ENCODE data around the gene SART1. TPM values are rescaled to one million over a fixed set of nuclear protein-coding genes. Genes with fewer than 3 reads are reported as not detected.

The SART1 gene
- total RNA-seq, 2 experiments from 2014 or later: 54.7 to 84.5 TPM

DNA sequence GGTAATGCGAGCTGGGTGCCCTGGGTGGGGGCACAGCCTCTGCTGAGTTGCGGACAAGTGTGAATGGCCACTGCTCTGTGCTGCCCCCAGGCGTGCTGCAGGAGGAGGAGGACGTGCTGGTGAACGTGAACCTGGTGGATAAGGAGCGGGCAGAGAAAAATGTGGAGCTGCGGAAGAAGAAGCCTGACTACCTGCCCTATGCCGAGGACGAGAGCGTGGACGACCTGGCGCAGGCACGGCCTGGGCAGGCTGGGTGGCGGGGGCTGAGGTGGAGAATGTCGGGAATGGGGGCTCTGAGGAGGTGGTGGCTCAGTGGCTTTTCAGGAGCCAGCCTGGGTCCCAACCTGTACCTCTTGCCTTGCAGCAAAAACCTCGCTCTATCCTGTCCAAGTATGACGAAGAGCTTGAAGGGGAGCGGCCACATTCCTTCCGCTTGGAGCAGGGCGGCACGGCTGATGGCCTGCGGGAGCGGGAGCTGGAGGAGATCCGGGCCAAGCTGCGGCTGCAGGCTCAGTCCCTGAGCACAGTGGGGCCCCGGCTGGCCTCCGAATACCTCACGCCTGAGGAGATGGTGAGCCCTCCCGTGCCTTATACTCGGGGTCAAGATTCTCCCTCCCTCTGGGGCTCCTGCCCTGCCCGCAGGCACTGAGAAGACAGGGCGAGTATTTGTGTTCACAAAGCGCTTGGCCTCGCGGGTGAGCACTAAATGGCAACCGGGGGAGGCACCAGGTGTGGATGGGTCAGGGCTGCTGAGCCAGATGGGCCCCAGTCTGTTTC is 4.6 kb downstream of the SART1 start:
- CTCF ChIA-PET: no interaction called here
- H3K27ac Mint-ChIP-seq: no peak overlapping the region
- intact Hi-C loops (cut with DNase I, micrococcal nuclease): no loop called here

GRCh38 chr11:65967329-65967934 is 5.9 kb downstream of the SART1 start:
- peaks cover 17% of the 10 kb centered on the region for H3K4me1 Mint-ChIP-seq
- H3K36me3 Mint-ChIP-seq (ENCODE audit: low read depth): peaks cover 51% of the 10 kb centered on the region
- no peak overlapping the region for H3K27ac Mint-ChIP-seq
- ATAC-seq: no peak
- H3K4me3 Mint-ChIP-seq: no peak overlapping the region
- H3K9me3 Mint-ChIP-seq (ENCODE audit: low read depth): no peaks in the 10 kb centered on the region
- DNase-seq: no peak
- CTCF ChIA-PET: no interaction called here
- H3K27me3 Mint-ChIP-seq: no peaks in the 10 kb centered on the region
- intact Hi-C loops (cut with DNase I, micrococcal nuclease): no loop called here
- POLR2A ChIA-PET: no interaction called here

More for the DNA sequence above, 4.6 kb downstream of the SART1 start:
- Mint-ChIP-seq H3K36me3 (ENCODE audit: low read depth) (peaks cover 52% of the 10 kb centered on the region), H3K27me3 (no peaks in the 10 kb centered on the region), H3K4me1 (peaks cover 20% of the 10 kb centered on the region), H3K9me3 (ENCODE audit: low read depth) (no peaks in the 10 kb centered on the region), H3K4me3 (no peak overlapping the region)
- ATAC-seq (no peak), DNase-seq (no peak)
- POLR2A ChIA-PET: no interaction called here

- ATAC-seq: no peak
- POLR2A ChIA-PET: no interaction called here
These were observed 7.3 kb downstream of the SART1 start for GRCh38 chr11:65968600-65969482.

GRCh38 chr11:65972116-65972515 is 10.6 kb downstream of the SART1 start:
- ChIA-PET POLR2A (no interaction called here), CTCF (interaction anchor here (0.6 to 1.2 kb wide), 6 partner anchors 47 to 250 kb away, joined by 3 to 4 read pairs (median 3); partner anchors contain the start of genes CATSPER1, CCDC85B and FIBP)

More at GRCh38 chr11:65968600-65969482, 7.3 kb downstream of the SART1 start:
- peaks cover 53% of the 10 kb centered on the region for H3K36me3 Mint-ChIP-seq (ENCODE audit: low read depth)
- peaks cover 3% of the 10 kb centered on the region for H3K4me1 Mint-ChIP-seq
- DNase-seq: no peak
- no peak overlapping the region for H3K4me3 Mint-ChIP-seq
- H3K9me3 Mint-ChIP-seq (ENCODE audit: low read depth): no peaks in the 10 kb centered on the region
- no peaks in the 10 kb centered on the region for H3K27me3 Mint-ChIP-seq
- H3K27ac Mint-ChIP-seq: no peak overlapping the region
- CTCF ChIA-PET: no interaction called here
- intact Hi-C loops (cut with DNase I, micrococcal nuclease): no loop called here

GRCh38 chr11:65973439-65974110 is 12.0 kb downstream of the SART1 start:
- Mint-ChIP-seq H3K36me3 (ENCODE audit: low read depth) (peaks cover 43% of the 10 kb centered on the region), H3K4me3 (no peak overlapping the region), H3K9me3 (ENCODE audit: low read depth) (no peaks in the 10 kb centered on the region), H3K27me3 (no peaks in the 10 kb centered on the region), H3K27ac (no peak overlapping the region), H3K4me1 (no peaks in the 10 kb centered on the region)
- CTCF ChIA-PET: no interaction called here
- DNase-seq: no peak
- intact Hi-C loops (cut with DNase I, micrococcal nuclease): no loop called here
- POLR2A ChIA-PET: no interaction called here
- ATAC-seq: no peak

More at GRCh38 chr11:65972116-65972515, 10.6 kb downstream of the SART1 start:
- no peak overlapping the region for H3K27ac Mint-ChIP-seq
- ATAC-seq (no peak), DNase-seq (no peak)
- peaks cover 45% of the 10 kb centered on the region for H3K36me3 Mint-ChIP-seq (ENCODE audit: low read depth)
- no peak overlapping the region for H3K4me3 Mint-ChIP-seq
- H3K9me3 Mint-ChIP-seq (ENCODE audit: low read depth): no peaks in the 10 kb centered on the region
- intact Hi-C loops (cut with DNase I, micrococcal nuclease): no loop called here
- H3K27me3 Mint-ChIP-seq: no peaks in the 10 kb centered on the region
- no peaks in the 10 kb centered on the region for H3K4me1 Mint-ChIP-seq

- ChIA-PET CTCF (interaction anchor here (0.7 to 1.2 kb wide), 2 partner anchors 91 to 644 kb away, joined by 3 to 4 read pairs; no protein-coding TSS in a partner anchor), POLR2A (interaction anchor here (0.7 kb wide), 1 partner anchor 99 kb away, joined by 3 read pairs; no protein-coding TSS in a partner anchor)
- no peak for DNase-seq
- H3K4me1 Mint-ChIP-seq: no peaks in the 10 kb centered on the region
- peaks cover 42% of the 10 kb centered on the region for H3K36me3 Mint-ChIP-seq (ENCODE audit: low read depth)
- no peak overlapping the region for H3K27ac Mint-ChIP-seq
- no peaks in the 10 kb centered on the region for H3K27me3 Mint-ChIP-seq
- ATAC-seq: no peak
- H3K4me3 Mint-ChIP-seq: no peak overlapping the region
- intact Hi-C loops (cut with DNase I, micrococcal nuclease): no loop called here
- no peaks in the 10 kb centered on the region for H3K9me3 Mint-ChIP-seq (ENCODE audit: low read depth)
These were observed 14.2 kb downstream of the SART1 start for GRCh38 chr11:65975771-65976170.

DNA sequence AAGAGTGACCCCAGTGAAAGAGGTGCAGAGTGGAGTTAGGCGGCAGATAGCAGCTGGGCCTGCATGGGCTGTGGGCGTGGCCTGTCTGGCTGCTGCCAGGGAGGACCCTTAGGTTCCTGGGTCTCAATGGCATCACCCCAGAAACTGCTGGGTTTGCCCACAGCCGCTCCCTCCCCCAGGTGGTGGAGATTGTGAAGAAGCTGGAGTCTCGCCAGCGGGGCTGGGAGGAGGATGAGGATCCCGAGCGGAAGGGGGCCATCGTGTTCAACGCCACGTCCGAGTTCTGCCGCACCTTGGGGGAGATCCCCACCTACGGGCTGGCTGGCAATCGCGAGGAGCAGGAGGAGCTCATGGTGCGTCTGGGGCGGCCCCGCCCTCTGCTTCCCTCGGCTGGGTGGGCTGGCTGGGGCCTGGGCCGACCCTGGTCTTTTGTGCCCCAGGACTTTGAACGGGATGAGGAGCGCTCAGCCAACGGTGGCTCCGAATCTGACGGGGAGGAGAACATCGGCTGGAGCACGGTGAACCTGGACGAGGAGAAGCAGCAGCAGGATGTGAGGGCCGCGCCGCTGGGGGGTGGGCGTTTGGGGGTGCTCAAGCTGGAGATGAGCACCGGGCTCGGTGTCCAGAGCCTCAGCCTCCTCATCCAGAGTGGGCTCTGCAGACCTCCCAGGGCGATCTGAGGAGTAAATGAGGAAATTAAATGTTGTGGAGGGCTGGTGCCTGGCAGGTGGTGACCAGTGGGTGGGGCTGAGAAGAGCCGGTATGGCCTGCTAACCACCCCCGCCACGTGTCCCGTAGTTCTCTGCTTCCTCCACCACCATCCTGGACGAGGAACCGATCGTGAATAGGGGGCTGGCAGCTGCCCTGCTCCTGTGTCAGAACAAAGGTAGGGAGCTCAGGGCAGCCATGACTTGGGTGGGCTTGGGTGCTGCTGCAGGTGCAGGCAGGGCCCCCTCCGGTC is 15.0 kb downstream of the SART1 start:
- no peaks in the 10 kb centered on the region for H3K27me3 Mint-ChIP-seq
- H3K4me1 Mint-ChIP-seq: no peaks in the 10 kb centered on the region
- DNase-seq: no peak
- intact Hi-C loops (cut with DNase I, micrococcal nuclease): no loop called here
- no peak overlapping the region for H3K27ac Mint-ChIP-seq
- peaks cover 42% of the 10 kb centered on the region for H3K36me3 Mint-ChIP-seq (ENCODE audit: low read depth)
- no peak for ATAC-seq
- no peaks in the 10 kb centered on the region for H3K9me3 Mint-ChIP-seq (ENCODE audit: low read depth)
- POLR2A ChIA-PET: no interaction called here
- no peak overlapping the region for H3K4me3 Mint-ChIP-seq
- CTCF ChIA-PET: interaction anchor here (0.5 to 1.2 kb wide), 5 partner anchors 13 to 645 kb away, joined by 3 to 4 read pairs (median 3); no protein-coding TSS in a partner anchor

DNA sequence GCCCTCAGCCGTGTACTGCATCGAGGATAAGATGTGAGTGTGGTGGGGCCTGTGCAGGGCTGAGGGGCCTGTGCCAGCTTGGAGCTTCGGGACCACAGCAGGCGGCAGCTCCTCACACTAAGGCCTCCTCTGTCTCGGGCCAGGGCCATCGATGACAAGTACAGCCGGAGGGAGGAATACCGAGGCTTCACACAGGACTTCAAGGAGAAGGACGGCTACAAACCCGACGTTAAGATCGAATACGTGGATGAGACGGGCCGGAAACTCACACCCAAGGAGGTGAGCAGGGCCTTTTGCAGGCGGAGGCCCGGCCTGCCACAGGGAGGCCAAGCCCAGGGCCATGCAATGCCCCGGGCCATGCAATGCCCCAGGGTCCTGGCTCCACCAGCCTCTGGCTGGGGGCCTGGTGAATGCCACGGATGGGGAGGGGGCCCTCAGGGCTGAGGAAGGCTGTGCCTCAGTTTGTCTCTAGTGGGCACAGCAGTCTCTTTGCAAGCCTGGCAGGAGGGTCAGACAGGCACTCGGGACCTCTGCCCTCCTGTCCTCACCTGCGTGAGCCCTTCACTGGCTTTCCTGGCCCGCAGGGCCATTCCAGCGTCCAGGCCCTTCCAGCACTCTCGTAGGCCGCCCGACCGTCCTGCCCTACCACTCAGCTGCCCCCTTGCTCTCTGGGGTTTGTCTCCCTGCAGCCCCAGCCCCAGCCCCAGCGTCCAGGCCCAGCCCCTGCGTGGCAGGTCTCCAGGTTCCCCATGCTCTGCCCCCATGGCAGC is 16.3 kb downstream of the SART1 start:
- CTCF ChIA-PET: interaction anchor here (0.6 to 0.8 kb wide), 2 partner anchors 14 to 118 kb away, joined by 3 to 4 read pairs; no protein-coding TSS in a partner anchor
- peaks cover 35% of the 10 kb centered on the region for H3K36me3 Mint-ChIP-seq (ENCODE audit: low read depth)
- no peak overlapping the region for H3K4me3 Mint-ChIP-seq
- H3K27ac Mint-ChIP-seq: no peak overlapping the region
- H3K27me3 Mint-ChIP-seq: no peaks in the 10 kb centered on the region
- ATAC-seq: no peak
- no peaks in the 10 kb centered on the region for H3K4me1 Mint-ChIP-seq
- no peak for DNase-seq
- no peaks in the 10 kb centered on the region for H3K9me3 Mint-ChIP-seq (ENCODE audit: low read depth)
- intact Hi-C loops (cut with DNase I, micrococcal nuclease): no loop called here
- POLR2A ChIA-PET: interaction anchor here (0.6 kb wide), 1 partner anchor 66 kb away, joined by 3 read pairs; no protein-coding TSS in a partner anchor

DNA sequence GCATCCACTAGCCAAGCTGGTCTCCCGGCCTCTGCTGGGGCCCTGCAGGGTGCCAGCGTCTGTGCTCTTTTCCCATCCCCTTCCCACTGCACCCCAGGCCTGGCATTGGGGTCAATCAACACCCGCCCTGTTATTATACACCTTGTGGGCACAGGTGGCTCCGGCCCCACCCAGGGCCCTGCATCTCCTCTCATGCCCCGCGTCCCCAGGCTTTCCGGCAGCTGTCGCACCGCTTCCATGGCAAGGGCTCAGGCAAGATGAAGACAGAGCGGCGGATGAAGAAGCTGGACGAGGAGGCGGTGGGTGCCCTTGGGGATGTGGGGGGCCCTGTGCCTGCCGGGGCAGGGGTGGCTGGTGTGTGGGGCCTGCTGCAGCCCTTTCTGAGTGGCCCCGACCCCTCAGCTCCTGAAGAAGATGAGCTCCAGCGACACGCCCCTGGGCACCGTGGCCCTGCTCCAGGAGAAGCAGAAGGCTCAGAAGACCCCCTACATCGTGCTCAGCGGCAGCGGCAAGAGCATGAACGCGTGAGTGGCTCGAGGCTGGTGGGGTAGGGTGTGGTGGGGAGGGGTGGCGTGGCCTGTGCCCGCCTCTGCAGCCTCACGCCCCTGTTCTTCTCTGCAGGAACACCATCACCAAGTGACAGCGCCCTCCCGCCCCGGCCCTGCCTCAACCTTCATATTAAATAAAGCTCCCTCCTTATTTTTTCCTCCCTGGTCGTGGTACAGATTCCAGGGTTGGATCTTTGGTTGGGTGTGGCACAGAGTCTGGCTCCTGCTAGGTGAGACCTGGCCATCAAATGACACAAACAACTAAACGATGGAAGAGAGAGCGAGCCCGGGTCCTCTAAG is 17.1 kb downstream of the SART1 start:
- DNase-seq (no peak), ATAC-seq (no peak)
- no peaks in the 10 kb centered on the region for H3K9me3 Mint-ChIP-seq (ENCODE audit: low read depth)
- H3K4me3 Mint-ChIP-seq: no peak overlapping the region
- ChIA-PET POLR2A (interaction anchor here (0.6 kb wide), 1 partner anchor 66 kb away, joined by 3 read pairs; no protein-coding TSS in a partner anchor), CTCF (interaction anchor here (0.8 kb wide), 1 partner anchor 119 kb away, joined by 4 read pairs; no protein-coding TSS in a partner anchor)
- H3K4me1 Mint-ChIP-seq: no peaks in the 10 kb centered on the region
- no peaks in the 10 kb centered on the region for H3K27me3 Mint-ChIP-seq
- H3K27ac Mint-ChIP-seq: no peak overlapping the region
- H3K36me3 Mint-ChIP-seq (ENCODE audit: low read depth): peaks cover 28% of the 10 kb centered on the region
- intact Hi-C loops (cut with DNase I, micrococcal nuclease): no loop called here
